Body of pancreas (tissue), 4 donors: ENCODE measurements around the gene CHST8. TPM values are rescaled to one million over a fixed set of nuclear protein-coding genes. Genes with fewer than 3 reads are reported as not detected.

ENCODE experiments used
- ATAC-seq: fragments of 150-250 bp; one replicate; pipeline ENCODE4 v1.9.1; 2016
- DNase-seq, 4 donors: peaks; one replicate each; pipeline ENCODE4 v3.0.0-alpha.2; 2019
- H3K27ac ChIP-seq, 4 donors: fragments of 200-600 bp; sonication (generic); 1 replicate in 3 of 4; 2 replicates in 1 of 4; pipeline versions ENCODE4 v1.5.1 to v1.6.1; 2016 to 2019; ENCODE audit warnings: mild to moderate bottlenecking in 1 of 4, mixed read lengths in 1 of 4, moderate library complexity in 1 of 4
- H3K27me3 ChIP-seq, 2 donors: fragments of 200-600 bp; sonication (generic); one replicate each; pipeline ENCODE4 v1.6.0; 2016; ENCODE audit warnings: mild to moderate bottlenecking in 1 of 2
- H3K36me3 ChIP-seq, 2 donors: fragments of 200-600 bp; sonication (generic); replicated peaks in 1 of 2; 2 replicates each; pipeline ENCODE4 v1.5.1; 2016; ENCODE audit warnings: low read depth in 2 of 2; ENCODE audit not compliant: insufficient read depth in 1 of 2
- H3K4me1 ChIP-seq: fragments of 200-600 bp; sonication (generic); one replicate; pipeline ENCODE4 v1.6.0; 2016
- H3K4me3 ChIP-seq, 2 donors: fragments of 200-600 bp; sonication (generic); 1 replicate in 1 of 2; 2 replicates in 1 of 2; pipeline ENCODE4 v1.5.1; 2016 to 2019
- H3K9me3 ChIP-seq, 3 donors: fragments of 200-600 bp; sonication (generic); 1 replicate in 2 of 3; 2 replicates in 1 of 3; pipeline ENCODE4 v1.5.1; 2016
- POLR2A ChIP-seq, 3 donors: fragments of 450-650 bp; IDR thresholded peaks; one replicate each; pipeline ENCODE4 v1.6.1; 2016; ENCODE audit warnings: antibody characterized with exemption in 3 of 3, mild to moderate bottlenecking in 2 of 3
- WGBS, 2 donors: methylation state at CpG; one replicate each; pipeline ENCODE4 v1.1.5; 2017; 5-methylcytosine and 5-hydroxymethylcytosine counted together
- intact Hi-C: fragments of 100-400 bp; cut with DNase I; formaldehyde crosslinking; loops from one replicate; pipeline ENCODE4 v1.15.1; 2023
- total RNA-seq, 2 donors: library from RNA; depleted of rRNA; stranded (reverse); fragments of >200 nt; gene quantifications; one replicate each; pipeline ENCODE4 v1.1.0, GENCODE V29; 2016
- TF ChIP-seq, protein P1 (sequence below), 7 experiments: fragments of 450-650 bp in 4 of 7; fragments of 200-600 bp in 3 of 7; sonication (generic) in 3 of 7; IDR thresholded peaks; one replicate each; pipeline ENCODE4 v1.5.1; 2016 to 2019; ENCODE audit warnings: antibody characterized with exemption in 7 of 7

CHST8 gene
- total RNA-seq, 2 donors from 2014 or later, result 0.26 TPM; not detected in 1

DNA sequence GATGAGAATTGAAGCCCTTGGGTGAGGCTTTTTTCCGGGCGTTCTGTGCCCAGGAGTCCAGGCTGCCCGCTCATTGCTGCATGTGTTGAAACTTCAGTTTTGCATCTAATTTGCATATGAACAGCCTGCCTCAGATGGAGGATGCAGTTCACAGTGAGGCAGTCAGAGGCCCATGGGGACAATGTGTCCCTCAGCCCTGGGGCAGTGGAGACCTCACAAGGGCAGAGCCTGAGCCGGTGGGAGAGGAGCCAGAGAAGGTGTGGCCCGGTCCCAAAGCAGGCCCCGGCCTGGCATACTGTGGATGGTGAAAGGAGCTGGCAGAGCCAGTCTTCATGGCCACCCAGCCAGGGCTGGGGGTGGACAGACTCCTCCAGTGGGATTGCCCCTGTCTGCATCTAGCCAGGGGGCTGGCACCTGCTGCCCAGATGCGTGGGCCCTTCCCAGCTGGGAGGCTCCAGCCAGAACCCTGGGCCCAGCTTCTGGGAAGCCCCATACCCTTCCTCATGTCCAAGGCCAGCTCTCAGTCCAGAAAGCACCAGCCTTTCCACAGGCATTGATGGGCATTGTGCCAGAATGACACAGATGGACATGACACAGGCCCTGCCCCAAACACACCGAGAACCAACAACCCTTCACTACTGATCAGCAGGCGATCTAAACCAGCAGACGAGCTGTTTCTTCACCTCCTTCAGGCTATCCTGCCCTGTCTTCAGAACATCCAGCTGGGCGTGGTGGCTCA lies 142.0 kb downstream of the CHST8 start:
- Histone ChIP-seq H3K27me3 (no peaks in the 10 kb centered on the region), H3K9me3 (no peaks in the 10 kb centered on the region), H3K4me1 (no peaks in the 10 kb centered on the region), H3K4me3 (no peak overlapping the region), H3K27ac (no peak overlapping the region), H3K36me3 (no peaks in the 10 kb centered on the region)
- ATAC-seq, result no peak
- intact Hi-C loops, result loop anchor here (10.0 kb wide), 1 partner anchor 529 kb away; no protein-coding TSS in a partner anchor
- peak; percentile 38 to 63 (median 54) for DNase-seq
- WGBS, 2 donors, result 61 to 71% methylated on average over 4 to 11 of the region's 11 CpGs
- TF ChIP-seq, protein P1, sequence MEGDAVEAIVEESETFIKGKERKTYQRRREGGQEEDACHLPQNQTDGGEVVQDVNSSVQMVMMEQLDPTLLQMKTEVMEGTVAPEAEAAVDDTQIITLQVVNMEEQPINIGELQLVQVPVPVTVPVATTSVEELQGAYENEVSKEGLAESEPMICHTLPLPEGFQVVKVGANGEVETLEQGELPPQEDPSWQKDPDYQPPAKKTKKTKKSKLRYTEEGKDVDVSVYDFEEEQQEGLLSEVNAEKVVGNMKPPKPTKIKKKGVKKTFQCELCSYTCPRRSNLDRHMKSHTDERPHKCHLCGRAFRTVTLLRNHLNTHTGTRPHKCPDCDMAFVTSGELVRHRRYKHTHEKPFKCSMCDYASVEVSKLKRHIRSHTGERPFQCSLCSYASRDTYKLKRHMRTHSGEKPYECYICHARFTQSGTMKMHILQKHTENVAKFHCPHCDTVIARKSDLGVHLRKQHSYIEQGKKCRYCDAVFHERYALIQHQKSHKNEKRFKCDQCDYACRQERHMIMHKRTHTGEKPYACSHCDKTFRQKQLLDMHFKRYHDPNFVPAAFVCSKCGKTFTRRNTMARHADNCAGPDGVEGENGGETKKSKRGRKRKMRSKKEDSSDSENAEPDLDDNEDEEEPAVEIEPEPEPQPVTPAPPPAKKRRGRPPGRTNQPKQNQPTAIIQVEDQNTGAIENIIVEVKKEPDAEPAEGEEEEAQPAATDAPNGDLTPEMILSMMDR (IDR thresholded peaks at IDR 0.05), result no peak
- no peak for TF ChIP-seq POLR2A (IDR thresholded peaks at IDR 0.05)

DNA sequence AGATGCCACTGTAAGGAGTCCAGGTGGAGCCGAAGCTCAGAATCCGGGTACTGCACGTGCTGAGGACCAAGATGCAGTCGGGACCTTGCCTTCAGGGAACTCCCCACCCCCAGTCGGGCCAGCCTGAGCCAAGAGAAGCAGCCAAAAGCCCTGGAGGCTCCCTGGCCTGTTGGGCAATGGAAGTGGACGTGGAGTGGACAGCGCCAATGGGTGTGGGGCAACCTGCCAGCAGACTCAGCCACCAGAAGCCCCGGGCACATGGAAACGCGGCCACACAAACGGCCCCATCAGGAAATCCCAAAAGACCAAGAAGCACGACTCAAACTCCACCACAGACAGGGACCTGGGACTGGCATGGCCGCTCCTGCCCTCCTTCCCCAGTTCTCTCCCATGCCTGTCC lies 144.9 kb downstream of the CHST8 start:
- Histone ChIP-seq H3K4me1 (no peaks in the 10 kb centered on the region), H3K4me3 (no peak overlapping the region), H3K27me3 (no peaks in the 10 kb centered on the region), H3K9me3 (no peaks in the 10 kb centered on the region), H3K36me3 (no peaks in the 10 kb centered on the region), H3K27ac (no peak overlapping the region)
- ATAC-seq, result no peak
- intact Hi-C loops, result loop anchor here (5.0 to 10.0 kb wide), 2 partner anchors 349 to 532 kb away; no protein-coding TSS in a partner anchor
- TF ChIP-seq, protein P1 (IDR thresholded peaks at IDR 0.05), result no peak
- TF ChIP-seq POLR2A (IDR thresholded peaks at IDR 0.05), result no peak
- WGBS, 2 donors, result 40 to 65% methylated on average over 1 to 12 of the region's 13 CpGs
- DNase-seq, result no peak

DNA sequence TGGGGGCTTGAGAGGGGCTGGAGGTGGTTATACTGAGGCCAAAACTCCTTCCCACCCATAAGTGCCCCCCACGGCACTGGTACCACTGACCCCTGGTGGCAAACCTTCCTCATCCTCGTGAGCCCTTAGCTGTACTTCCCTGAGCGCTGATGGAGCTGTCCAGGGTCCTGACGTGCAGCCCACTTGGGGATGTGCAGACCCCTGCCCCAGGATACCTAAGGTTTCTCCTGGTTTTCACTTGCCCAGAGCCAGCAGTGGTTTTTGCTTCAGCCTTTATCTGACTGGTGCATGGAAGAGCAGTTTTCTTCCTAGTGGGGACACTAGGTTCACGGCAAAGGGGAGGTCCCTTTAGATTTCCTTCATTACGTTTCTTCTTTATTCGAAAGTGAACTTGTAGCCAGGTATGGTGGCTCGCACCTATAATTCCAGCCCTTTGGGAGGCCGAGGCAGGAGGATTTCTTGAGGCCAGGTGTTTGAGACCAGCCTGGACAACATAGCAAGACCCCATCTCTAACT lies 146.2 kb downstream of the CHST8 start:
- DNase-seq, result peak in 2 of 4 donors; percentile 19 to 24
- 23 to 51% methylated on average over 5 to 9 of the region's 9 CpGs for WGBS, 2 donors
- Histone ChIP-seq H3K36me3 (no peaks in the 10 kb centered on the region), H3K27me3 (no peaks in the 10 kb centered on the region), H3K9me3 (no peaks in the 10 kb centered on the region), H3K27ac (no peak overlapping the region), H3K4me3 (no peak overlapping the region), H3K4me1 (no peaks in the 10 kb centered on the region)
- intact Hi-C loops, result loop anchor here (5.0 to 10.0 kb wide), 2 partner anchors 351 to 533 kb away; no protein-coding TSS in a partner anchor
- ATAC-seq, result no peak
- no peak for TF ChIP-seq POLR2A (IDR thresholded peaks at IDR 0.05)
- TF ChIP-seq, protein P1 (IDR thresholded peaks at IDR 0.05), result no peak

DNA sequence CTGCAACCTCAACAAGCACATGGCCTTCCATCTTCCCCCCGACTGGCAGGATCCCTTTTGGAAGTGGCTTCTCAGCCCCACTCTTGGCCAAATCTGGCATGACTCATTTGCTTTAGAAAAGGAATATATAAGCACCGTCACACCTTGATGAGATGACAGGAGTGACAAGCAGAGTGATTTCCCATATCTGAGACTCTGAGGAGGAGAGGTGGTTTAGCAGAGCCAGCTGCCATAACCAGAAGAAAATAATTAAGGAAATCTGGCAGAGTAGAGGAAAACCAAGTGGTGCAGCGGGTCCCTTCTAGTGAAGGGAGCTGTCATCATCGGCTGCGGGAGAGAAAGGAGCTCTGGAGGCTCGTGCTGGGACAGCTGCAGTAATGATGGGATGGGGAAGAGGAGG lies 147.5 kb downstream of the CHST8 start:
- 40 to 44% methylated on average over 6 of the region's 6 CpGs for WGBS, 2 donors
- Histone ChIP-seq H3K4me1 (no peaks in the 10 kb centered on the region), H3K27ac (no peak overlapping the region), H3K27me3 (no peaks in the 10 kb centered on the region), H3K4me3 (no peak overlapping the region), H3K36me3 (no peaks in the 10 kb centered on the region), H3K9me3 (no peaks in the 10 kb centered on the region)
- ATAC-seq (no peak), DNase-seq (no peak)
- intact Hi-C loops, result loop anchor here (5.0 to 10.0 kb wide), 2 partner anchors 352 to 534 kb away; no protein-coding TSS in a partner anchor
- TF ChIP-seq POLR2A (IDR thresholded peaks at IDR 0.05), result no peak
- TF ChIP-seq, protein P1 (IDR thresholded peaks at IDR 0.05), result no peak
